ENCODE measurements around the gene DNAH17. TPM values are rescaled to one million over a fixed set of nuclear protein-coding genes. Genes with fewer than 3 reads are reported as not detected.

The DNAH17 gene
- total RNA-seq, 2 donors from 2014 or later: 0.13 to 0.64 TPM

GRCh38 chr17:78397681-78398101 is 179.5 kb downstream of the DNAH17 start:
- WGBS, 2 experiments (ENCODE audit: insufficient coverage in 1 of 2, insufficient read length in 1 of 2): 75 to 80% methylated on average over 5 to 13 of the region's 13 CpGs
- DNase-seq: no peak
- H3K9me3 Mint-ChIP-seq: no peaks in the 10 kb centered on the region
- Histone ChIP-seq H3K27ac (ENCODE audit: low read depth, low read length) (no peak overlapping the region), H3K36me3 (ENCODE audit: control insufficient read depth, insufficient read depth, low read length) (peaks cover 82% of the 10 kb centered on the region), H3K27me3 (ENCODE audit: control insufficient read depth, insufficient read depth, low read length, poor library complexity, severe bottlenecking) (no peaks in the 10 kb centered on the region), H3K9me3 (ENCODE audit: control insufficient read depth, low read length) (no peaks in the 10 kb centered on the region), H3K9ac (ENCODE audit: extremely low read depth, low read length, poor library complexity, severe bottlenecking) (no peak overlapping the region), H3K4me3 (ENCODE audit: low read length) (no peak overlapping the region), H3K4me1 (ENCODE audit: control insufficient read depth, insufficient read depth, low read length) (no peaks in the 10 kb centered on the region)
- peaks cover 2% of the 10 kb centered on the region for H3K4me1 Mint-ChIP-seq
- TF ChIP-seq CTCF (conservative IDR thresholded peaks at IDR 0.05): no peak
- H3K36me3 Mint-ChIP-seq (ENCODE audit: low read depth): peaks cover 79% of the 10 kb centered on the region
- no peaks in the 10 kb centered on the region for H3K27me3 Mint-ChIP-seq (ENCODE audit: insufficient read depth)
- H3K27ac Mint-ChIP-seq: peak overlapping the region; percentile 77
- H3K4me3 Mint-ChIP-seq: no peak overlapping the region

- Mint-ChIP-seq H3K9me3 (no peaks in the 10 kb centered on the region), H3K27me3 (ENCODE audit: insufficient read depth) (no peaks in the 10 kb centered on the region), H3K4me1 (peaks cover 9% of the 10 kb centered on the region), H3K4me3 (no peak overlapping the region), H3K36me3 (ENCODE audit: low read depth) (peaks cover 80% of the 10 kb centered on the region), H3K27ac (no peak overlapping the region)
- H3K36me3 ChIP-seq (ENCODE audit: control insufficient read depth, insufficient read depth, low read length): peaks cover 84% of the 10 kb centered on the region
- no peak overlapping the region for H3K27ac ChIP-seq (ENCODE audit: low read depth, low read length)
- DNase-seq: no peak
- H3K9me3 ChIP-seq (ENCODE audit: control insufficient read depth, low read length): no peaks in the 10 kb centered on the region
- no peak overlapping the region for H3K4me3 ChIP-seq (ENCODE audit: low read length)
- H3K4me1 ChIP-seq (ENCODE audit: control insufficient read depth, insufficient read depth, low read length): no peaks in the 10 kb centered on the region
- no peak for TF ChIP-seq CTCF (conservative IDR thresholded peaks at IDR 0.05)
- no peaks in the 10 kb centered on the region for H3K27me3 ChIP-seq (ENCODE audit: control insufficient read depth, insufficient read depth, low read length, poor library complexity, severe bottlenecking)
- no peak overlapping the region for H3K9ac ChIP-seq (ENCODE audit: extremely low read depth, low read length, poor library complexity, severe bottlenecking)
- WGBS, 2 experiments (ENCODE audit: insufficient coverage in 1 of 2, insufficient read length in 1 of 2): 88 to 95% methylated on average over 4 to 14 of the region's 14 CpGs
Observed at GRCh38 chr17:78396441-78397337, 180.5 kb downstream of the DNAH17 start.

- Mint-ChIP-seq H3K4me3 (no peak overlapping the region), H3K36me3 (ENCODE audit: low read depth) (peaks cover 70% of the 10 kb centered on the region), H3K27me3 (ENCODE audit: insufficient read depth) (no peaks in the 10 kb centered on the region), H3K9me3 (no peaks in the 10 kb centered on the region), H3K27ac (peak overlapping the region; percentile 64), H3K4me1 (peaks cover 14% of the 10 kb centered on the region)
- Histone ChIP-seq H3K9ac (ENCODE audit: extremely low read depth, low read length, poor library complexity, severe bottlenecking) (no peak overlapping the region), H3K9me3 (ENCODE audit: control insufficient read depth, low read length) (no peaks in the 10 kb centered on the region), H3K27ac (ENCODE audit: low read depth, low read length) (no peak overlapping the region), H3K4me3 (ENCODE audit: low read length) (no peak overlapping the region), H3K36me3 (ENCODE audit: control insufficient read depth, insufficient read depth, low read length) (peaks cover 75% of the 10 kb centered on the region), H3K4me1 (ENCODE audit: control insufficient read depth, insufficient read depth, low read length) (no peaks in the 10 kb centered on the region), H3K27me3 (ENCODE audit: control insufficient read depth, insufficient read depth, low read length, poor library complexity, severe bottlenecking) (no peaks in the 10 kb centered on the region)
- no peak for TF ChIP-seq CTCF (conservative IDR thresholded peaks at IDR 0.05)
- no peak for DNase-seq
- WGBS, 2 experiments (ENCODE audit: insufficient coverage in 1 of 2, insufficient read length in 1 of 2): 95 to 100% methylated on average over 1 to 2 of the region's 2 CpGs
Observed at GRCh38 chr17:78395155-78395554, 182.0 kb downstream of the DNAH17 start.

All from endodermal cell (in vitro differentiated cells).